ENCODE results near the gene MATN1.
A peak's percentile ranks its signal among the peaks of the same experiment; 100 is the strongest.

Gene MATN1

DNA sequence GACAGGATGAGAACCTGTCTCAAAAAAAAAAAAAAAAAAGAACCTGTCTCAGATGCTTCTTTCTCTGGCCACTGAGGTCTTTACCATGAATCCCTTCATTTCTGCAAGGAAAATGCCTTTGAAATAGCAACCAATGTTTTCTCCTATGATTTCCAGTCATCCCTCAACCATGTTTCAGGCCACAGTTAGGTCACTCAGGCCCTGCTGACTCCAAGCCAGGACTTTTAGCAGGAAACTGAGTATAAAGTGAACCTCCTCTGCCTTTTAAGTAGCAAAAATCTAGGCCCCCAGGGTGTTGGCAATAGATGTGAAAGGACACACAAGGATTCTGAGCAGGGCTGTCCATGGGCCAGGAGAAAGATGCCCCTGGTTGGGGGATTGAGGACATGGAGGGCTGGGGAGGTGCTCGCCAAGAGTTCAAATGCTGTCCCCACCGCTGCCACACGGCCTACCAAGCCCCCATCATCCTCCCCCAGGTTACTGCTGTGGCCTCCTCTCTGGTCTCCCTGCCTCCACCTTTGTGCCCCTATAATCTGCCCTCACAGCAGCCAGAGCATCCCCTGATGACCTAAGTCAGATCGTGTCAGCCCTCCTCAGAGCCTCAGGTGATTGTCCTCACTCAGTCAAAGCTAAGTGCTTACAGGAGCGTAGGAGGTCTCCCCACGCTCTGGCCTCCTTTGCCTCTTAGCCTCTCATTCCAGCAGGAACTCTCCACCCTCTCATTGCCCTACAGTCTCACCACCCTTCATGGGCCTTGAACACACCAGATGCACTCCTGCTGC, 54.6 kb downstream of the MATN1 start:
- DNase-seq, result no peak
- Histone ChIP-seq H3K9me3 (ENCODE audit: severe bottlenecking) (peaks cover 5% of the 10 kb centered on the region), H3K27me3 (ENCODE audit: insufficient read depth, low read depth, severe bottlenecking) (no peaks in the 10 kb centered on the region), H3K4me3 (ENCODE audit: low read depth, low read length) (no peak overlapping the region), H3K36me3 (no peaks in the 10 kb centered on the region), H3K27ac (no peak overlapping the region)
- TF ChIP-seq CTCF (IDR thresholded peaks at IDR 0.05; ENCODE audit: low read depth, low read length), result no peak

- no peak for TF ChIP-seq CTCF (IDR thresholded peaks at IDR 0.05; ENCODE audit: low read depth, low read length)
These were observed 55.4 kb downstream of the MATN1 start for GRCh38 chr1:30668024-30668423.

GRCh38 chr1:30666756-30667273, 56.6 kb downstream of the MATN1 start:
- no peak overlapping the region for H3K27ac ChIP-seq
- no peaks in the 10 kb centered on the region for H3K36me3 ChIP-seq
- no peak for DNase-seq
- no peak for TF ChIP-seq CTCF (IDR thresholded peaks at IDR 0.05; ENCODE audit: low read depth, low read length)
- no peaks in the 10 kb centered on the region for H3K9me3 ChIP-seq (ENCODE audit: severe bottlenecking)
- H3K4me3 ChIP-seq (ENCODE audit: low read depth, low read length), result no peak overlapping the region
- H3K27me3 ChIP-seq (ENCODE audit: insufficient read depth, low read depth, severe bottlenecking), result no peaks in the 10 kb centered on the region

More at GRCh38 chr1:30668024-30668423, 55.4 kb downstream of the MATN1 start:
- no peak for DNase-seq
- H3K9me3 ChIP-seq (ENCODE audit: severe bottlenecking), result no peaks in the 10 kb centered on the region
- H3K27ac ChIP-seq, result peak overlapping the region; percentile 29; the same call in 1 of the 2 replicates
- no peaks in the 10 kb centered on the region for H3K27me3 ChIP-seq (ENCODE audit: insufficient read depth, low read depth, severe bottlenecking)
- H3K4me3 ChIP-seq (ENCODE audit: low read depth, low read length), result no peak overlapping the region
- H3K36me3 ChIP-seq, result no peaks in the 10 kb centered on the region

DNA sequence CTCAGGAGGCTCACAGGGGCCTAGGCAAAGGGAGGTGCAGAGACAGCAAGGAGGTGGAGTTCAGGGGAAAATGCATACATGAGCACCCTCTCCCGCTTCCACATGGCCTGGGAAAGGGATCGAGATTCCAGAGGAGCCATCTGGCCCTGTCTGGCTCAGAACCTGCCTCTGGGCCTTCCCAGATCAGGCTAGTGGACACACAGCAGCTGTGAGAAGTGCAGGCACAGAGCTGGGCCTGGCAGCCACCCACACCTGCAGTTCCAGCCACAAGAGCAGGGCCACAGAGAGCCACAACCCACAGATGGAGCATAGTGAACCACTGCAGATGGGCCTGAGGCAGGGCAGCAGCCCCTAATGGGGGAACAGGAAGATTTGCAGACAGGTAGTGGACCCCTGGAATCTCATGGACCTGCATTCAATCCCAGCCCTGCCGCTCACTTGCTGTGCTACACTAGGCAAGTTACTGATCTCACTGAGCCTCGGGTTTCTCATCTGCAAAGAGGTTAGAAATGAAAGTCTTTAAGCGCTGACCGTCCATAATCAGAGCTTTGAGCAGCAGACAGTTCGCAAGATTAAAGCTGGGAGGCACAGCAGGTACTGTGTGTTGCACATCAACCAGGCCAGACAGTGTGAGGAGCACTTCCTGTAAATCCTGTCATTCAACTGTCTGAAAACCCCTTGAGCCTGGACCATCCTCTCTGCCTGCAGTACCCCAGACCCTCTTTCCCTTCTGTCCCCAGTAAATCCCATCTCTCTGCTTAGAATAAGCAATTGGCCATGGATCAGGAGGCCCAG, 58.0 kb downstream of the MATN1 start:
- no peak overlapping the region for H3K4me3 ChIP-seq (ENCODE audit: low read depth, low read length)
- TF ChIP-seq CTCF (IDR thresholded peaks at IDR 0.05; ENCODE audit: low read depth, low read length), result no peak
- H3K27me3 ChIP-seq (ENCODE audit: insufficient read depth, low read depth, severe bottlenecking), result no peaks in the 10 kb centered on the region
- no peaks in the 10 kb centered on the region for H3K9me3 ChIP-seq (ENCODE audit: severe bottlenecking)
- H3K27ac ChIP-seq, result peak overlapping the region; percentile 20; the same call in 1 of the 2 replicates
- H3K36me3 ChIP-seq, result no peaks in the 10 kb centered on the region
- DNase-seq, result peak; percentile 62

GRCh38 chr1:30664103-30664755, 59.2 kb downstream of the MATN1 start:
- Histone ChIP-seq H3K9me3 (ENCODE audit: severe bottlenecking) (no peaks in the 10 kb centered on the region), H3K27me3 (ENCODE audit: insufficient read depth, low read depth, severe bottlenecking) (no peaks in the 10 kb centered on the region), H3K27ac (no peak overlapping the region), H3K36me3 (no peaks in the 10 kb centered on the region), H3K4me3 (ENCODE audit: low read depth, low read length) (no peak overlapping the region)
- no peak for TF ChIP-seq CTCF (IDR thresholded peaks at IDR 0.05; ENCODE audit: low read depth, low read length)
- DNase-seq, result no peak

Data from WERI-Rb-1 (cell line).